GM23248 (cell line): ENCODE results near the gene HDAC6. TPM values are rescaled to one million over a fixed set of nuclear protein-coding genes. Genes with fewer than 3 reads are reported as not detected.

Experiments
- DNase-seq: peaks from one replicate; pipeline ENCODE4 v3.0.0-alpha.2; 2015
- H2AFZ ChIP-seq: fragments of 200-600 bp; sonication (generic); 2 replicates; pipeline ENCODE4 v1.6.1; 2016; ENCODE audit warnings: antibody characterized with exemption
- H3F3A ChIP-seq: fragments of 200-600 bp; sonication (generic); 2 replicates; pipeline ENCODE4 v1.6.1; 2016; ENCODE audit warnings: mild to moderate bottlenecking, antibody characterized with exemption, mixed run types; ENCODE audit not compliant: insufficient read depth
- H3K27ac ChIP-seq: fragments of 200-600 bp; sonication (generic); 2 replicates; pipeline ENCODE4 v1.5.1; 2016; ENCODE audit warnings: mild to moderate bottlenecking
- H3K27me3 ChIP-seq: fragments of 200-600 bp; sonication (generic); replicated peaks from 2 replicates; pipeline ENCODE4 v1.6.1; 2016; ENCODE audit warnings: mild to moderate bottlenecking; ENCODE audit not compliant: insufficient read depth
- H3K36me3 ChIP-seq: fragments of 200-600 bp; sonication (generic); 2 replicates; pipeline ENCODE4 v1.6.1; 2016; ENCODE audit warnings: low read depth, mild to moderate bottlenecking
- H3K4me1 ChIP-seq: fragments of 200-600 bp; sonication (generic); 2 replicates; pipeline ENCODE4 v1.6.1; 2016; ENCODE audit warnings: mild to moderate bottlenecking; ENCODE audit not compliant: insufficient read depth
- H3K4me2 ChIP-seq: fragments of 200-600 bp; sonication (generic); one replicate; pipeline ENCODE4 v1.6.1; 2016; ENCODE audit warnings: mild to moderate bottlenecking; ENCODE audit not compliant: unreplicated experiment
- H3K4me3 ChIP-seq: fragments of 200-600 bp; sonication (generic); 2 replicates; pipeline ENCODE4 v1.5.1; 2016; ENCODE audit warnings: mild to moderate bottlenecking
- H3K79me2 ChIP-seq: fragments of 200-600 bp; sonication (generic); 2 replicates; pipeline ENCODE4 v1.6.1; 2016; ENCODE audit warnings: mild to moderate bottlenecking; ENCODE audit not compliant: insufficient read depth
- H3K9ac ChIP-seq: fragments of 200-600 bp; sonication (generic); 2 replicates; pipeline ENCODE4 v1.6.1; 2016; ENCODE audit warnings: mild to moderate bottlenecking
- H3K9me2 ChIP-seq: fragments of 200-600 bp; sonication (generic); 2 replicates; pipeline ENCODE4 v1.6.1; 2016; ENCODE audit warnings: mixed run types, mild to moderate bottlenecking, moderate library complexity; ENCODE audit not compliant: insufficient read depth
- H3K9me3 ChIP-seq: fragments of 200-600 bp; sonication (generic); one replicate; pipeline ENCODE4 v1.6.1; 2017; ENCODE audit warnings: low read depth
- H4K20me1 ChIP-seq: fragments of 200-600 bp; sonication (generic); 2 replicates; pipeline ENCODE4 v1.6.0; 2016; ENCODE audit not compliant: insufficient read depth
- EZH2 ChIP-seq: fragments of 200-600 bp; sonication (generic); IDR thresholded peaks from 2 replicates; pipeline ENCODE4 v1.6.1; 2018; ENCODE audit warnings: antibody characterized with exemption, mild to moderate bottlenecking; ENCODE audit not compliant: insufficient read depth, poor library complexity, severe bottlenecking
- EZH2phosphoT487 ChIP-seq: fragments of 200-600 bp; sonication (generic); IDR thresholded peaks from 2 replicates; pipeline ENCODE4 v1.6.1; 2018; ENCODE audit warnings: antibody characterized with exemption, moderate library complexity, mild to moderate bottlenecking, low read depth; ENCODE audit not compliant: insufficient read depth
- WGBS, 2 experiments: methylation state at CpG; one replicate each; pipeline ENCODE4 v1.1.6; 2015 to 2017; ENCODE audit warnings: low lambda C conversion rate in 2 of 2, low coverage in 1 of 2; ENCODE audit errors: missing lambda C conversion rate in 2 of 2; 5-methylcytosine and 5-hydroxymethylcytosine counted together
- in situ Hi-C: fragments of 300-500 bp; cut with MboI; formaldehyde crosslinking; loops from 2 replicates; pipeline ENCODE4 v1.15.0; 2020
- polyA plus RNA-seq: library from polyadenylated mRNA; unstranded; fragments of >200 nt; fragmentation: Nextera tagmentation; extraction: Ambion mirVana; gene quantifications from 2 replicates; pipeline ENCODE4 v1.2.1, GENCODE V29; 2016
- total RNA-seq: library from RNA; depleted of rRNA; stranded (reverse); fragments of >200 nt; shearing (Covaris generic); gene quantifications from 2 replicates; pipeline ENCODE4 v1.2.3, GENCODE V29; 2014

The HDAC6 gene
- total and polyA plus RNA-seq, 2 experiments from 2014 or later: 18.6 to 36.6 TPM

GRCh38 chrX:48791063-48791820 is 10.6 kb upstream of the HDAC6 start:
- Histone ChIP-seq H3K27me3 (no peaks in the 10 kb centered on the region), H3K9me2 (no peaks in the 10 kb centered on the region), H3K4me1 (no peaks in the 10 kb centered on the region), H2AFZ (no peak overlapping the region), H3K9me3 (no peaks in the 10 kb centered on the region), H3K4me2 (no peak overlapping the region), H3K27ac (no peak overlapping the region), H3K4me3 (no peak overlapping the region), H3K79me2 (no peaks in the 10 kb centered on the region), H3F3A (no peaks in the 10 kb centered on the region), H4K20me1 (no peaks in the 10 kb centered on the region), H3K36me3 (no peaks in the 10 kb centered on the region), H3K9ac (no peak overlapping the region)
- in situ Hi-C loops: no loop called here
- TF ChIP-seq EZH2phosphoT487 (no peak), EZH2 (no peak)
- 62 to 77% methylated on average over 8 to 11 of the region's 11 CpGs for WGBS, 2 experiments
- no peak for DNase-seq

DNA sequence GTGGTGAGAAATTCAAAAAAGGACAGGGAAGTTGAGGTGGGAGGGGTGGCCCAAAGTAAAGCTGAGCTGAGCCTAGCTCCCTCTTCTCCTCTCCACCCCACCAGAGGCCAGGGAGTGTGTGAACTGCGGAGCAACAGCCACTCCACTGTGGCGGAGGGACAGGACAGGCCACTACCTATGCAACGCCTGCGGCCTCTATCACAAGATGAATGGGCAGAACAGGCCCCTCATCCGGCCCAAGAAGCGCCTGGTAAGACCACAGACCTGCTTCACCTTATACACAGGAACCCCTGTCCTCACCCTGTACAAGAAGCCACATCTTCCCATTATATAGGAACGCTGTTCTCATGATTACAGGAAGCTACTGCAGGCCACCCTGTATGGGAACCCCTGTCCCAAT is 9.6 kb upstream of the HDAC6 start:
- no peaks in the 10 kb centered on the region for H3K4me1 ChIP-seq
- in situ Hi-C loops: no loop called here

GRCh38 chrX:48793935-48794334 is 7.9 kb upstream of the HDAC6 start:
- no peak for TF ChIP-seq EZH2phosphoT487
- no peak for TF ChIP-seq EZH2
- no peaks in the 10 kb centered on the region for H3K9me2 ChIP-seq
- H3K36me3 ChIP-seq: no peaks in the 10 kb centered on the region
- H3K4me2 ChIP-seq: no peak overlapping the region
- no peaks in the 10 kb centered on the region for H3K27me3 ChIP-seq
- WGBS, 2 experiments: 96 to 100% methylated on average over 2 of the region's 4 CpGs
- H3F3A ChIP-seq: no peaks in the 10 kb centered on the region
- in situ Hi-C loops: no loop called here
- H3K4me3 ChIP-seq: no peak overlapping the region
- H3K79me2 ChIP-seq: no peaks in the 10 kb centered on the region
- no peak overlapping the region for H2AFZ ChIP-seq
- DNase-seq: no peak
- no peaks in the 10 kb centered on the region for H3K4me1 ChIP-seq
- H3K9me3 ChIP-seq: no peaks in the 10 kb centered on the region
- no peak overlapping the region for H3K27ac ChIP-seq
- H3K9ac ChIP-seq: no peak overlapping the region
- no peaks in the 10 kb centered on the region for H4K20me1 ChIP-seq

More for the DNA sequence above, 9.6 kb upstream of the HDAC6 start:
- Histone ChIP-seq H3K9me2 (no peaks in the 10 kb centered on the region), H3K9ac (no peak overlapping the region), H3K79me2 (no peaks in the 10 kb centered on the region), H3K4me3 (no peak overlapping the region), H3K36me3 (no peaks in the 10 kb centered on the region), H3K9me3 (no peaks in the 10 kb centered on the region), H4K20me1 (no peaks in the 10 kb centered on the region), H3K27ac (no peak overlapping the region), H3K27me3 (no peaks in the 10 kb centered on the region), H3K4me2 (no peak overlapping the region), H3F3A (no peaks in the 10 kb centered on the region), H2AFZ (no peak overlapping the region)
- TF ChIP-seq EZH2phosphoT487 (no peak), EZH2 (no peak)
- WGBS, 2 experiments: 37 to 56% methylated on average over 4 to 7 of the region's 7 CpGs
- no peak for DNase-seq

- Histone ChIP-seq H3K9me2 (no peaks in the 10 kb centered on the region), H3K9me3 (no peaks in the 10 kb centered on the region), H3K4me3 (no peak overlapping the region), H3K27ac (no peak overlapping the region), H3K4me1 (no peaks in the 10 kb centered on the region), H3K9ac (no peak overlapping the region), H3K79me2 (no peaks in the 10 kb centered on the region), H3K36me3 (no peaks in the 10 kb centered on the region), H4K20me1 (no peaks in the 10 kb centered on the region), H3K4me2 (no peak overlapping the region), H3F3A (no peaks in the 10 kb centered on the region), H3K27me3 (no peaks in the 10 kb centered on the region), H2AFZ (no peak overlapping the region)
- in situ Hi-C loops: no loop called here
- no peak for DNase-seq
- 69 to 75% methylated on average over 12 of the region's 12 CpGs for WGBS, 2 experiments
- TF ChIP-seq EZH2phosphoT487: no peak
- no peak for TF ChIP-seq EZH2
These were observed 7.4 kb upstream of the HDAC6 start for GRCh38 chrX:48794340-48794910.
